HUDEP-2 (cell line): ENCODE measurements around the gene SIRPD.
A peak's percentile ranks its signal among the peaks of the same experiment; 100 is the strongest.

Experiments used
- DNase-seq, 76 experiments: peaks; one replicate each; lab custom pipeline; 2025; ENCODE audit not compliant: unreplicated experiment in 76 of 76; lab: John Stamatoyannopoulos, UW

Gene SIRPD

DNA sequence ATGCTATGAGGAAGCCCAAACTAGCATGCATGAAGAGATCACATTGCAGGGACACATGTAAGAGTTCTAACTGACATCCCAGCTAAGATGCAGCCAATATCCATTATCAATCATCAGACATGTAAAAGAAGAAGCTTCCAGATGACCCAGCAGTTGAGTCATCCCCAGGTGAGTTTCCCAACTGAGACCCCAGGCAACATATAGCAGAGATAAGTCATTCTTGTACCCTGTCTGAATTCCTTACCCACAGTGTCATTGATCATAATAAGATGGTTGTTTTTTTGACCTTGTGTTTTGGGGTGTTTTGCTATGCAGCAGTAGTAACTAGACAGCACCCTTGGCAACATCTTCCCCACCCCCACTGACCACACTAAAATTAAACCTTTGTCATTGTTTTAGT, 18.9 kb downstream of the SIRPD start:
- DNase-seq: no peak

DNA sequence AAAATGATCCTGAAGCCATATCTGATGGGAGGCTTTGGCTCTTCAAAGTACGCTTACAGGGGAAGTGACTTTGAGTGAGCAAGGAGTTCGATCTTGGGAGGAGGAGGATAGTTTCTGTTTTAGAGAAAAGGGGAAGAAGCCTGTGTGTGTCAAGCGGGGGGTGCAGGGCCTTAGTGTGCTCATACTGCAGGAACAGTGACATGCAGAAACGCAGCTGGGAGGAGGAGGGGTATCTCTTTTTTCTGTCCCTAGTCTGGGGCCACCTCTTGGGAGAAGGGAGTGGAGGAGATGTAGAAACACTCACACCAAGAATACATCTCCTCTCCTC, 19.8 kb downstream of the SIRPD start:
- DNase-seq: no peak

DNA sequence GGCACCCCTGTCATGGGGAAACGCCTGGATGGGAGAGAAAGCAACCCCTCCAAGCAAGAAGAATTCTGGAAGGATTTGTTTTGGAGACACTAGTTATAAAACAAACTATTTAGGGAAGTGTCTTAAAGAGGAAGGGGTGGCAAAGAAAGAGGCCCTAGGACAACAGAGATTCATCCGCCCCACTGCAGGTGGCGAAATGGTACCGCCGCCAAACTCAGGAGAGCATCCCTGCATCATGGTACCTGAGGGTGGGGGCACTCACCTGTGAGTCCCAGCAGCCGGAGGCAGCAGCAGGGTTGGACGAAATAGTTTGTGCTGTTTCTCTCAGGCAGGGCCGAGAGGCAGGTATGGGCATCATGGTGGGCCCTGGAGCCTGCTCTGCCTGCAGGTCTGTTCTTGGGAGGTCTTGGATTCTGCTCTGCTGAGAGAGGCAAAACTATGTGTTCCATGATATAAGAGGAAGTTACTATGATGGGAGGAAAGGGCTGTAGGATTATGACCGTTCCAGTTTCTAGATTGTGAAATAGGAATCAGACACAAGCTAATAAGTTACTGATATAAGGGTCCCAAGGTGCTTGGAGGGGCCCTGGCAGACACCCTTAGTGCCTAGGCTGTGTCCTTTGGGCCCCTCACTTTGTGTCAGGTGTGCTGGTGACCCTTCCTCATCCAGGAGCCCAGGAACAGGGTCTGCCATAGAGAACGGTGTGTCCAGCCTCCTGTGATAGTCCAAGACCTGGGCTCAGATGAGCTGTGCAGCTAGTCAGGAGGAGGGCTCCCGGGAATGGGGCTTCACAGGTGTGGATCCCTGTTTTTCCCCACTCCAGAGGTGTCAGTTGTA, 20.4 kb downstream of the SIRPD start:
- no peak for DNase-seq

DNA sequence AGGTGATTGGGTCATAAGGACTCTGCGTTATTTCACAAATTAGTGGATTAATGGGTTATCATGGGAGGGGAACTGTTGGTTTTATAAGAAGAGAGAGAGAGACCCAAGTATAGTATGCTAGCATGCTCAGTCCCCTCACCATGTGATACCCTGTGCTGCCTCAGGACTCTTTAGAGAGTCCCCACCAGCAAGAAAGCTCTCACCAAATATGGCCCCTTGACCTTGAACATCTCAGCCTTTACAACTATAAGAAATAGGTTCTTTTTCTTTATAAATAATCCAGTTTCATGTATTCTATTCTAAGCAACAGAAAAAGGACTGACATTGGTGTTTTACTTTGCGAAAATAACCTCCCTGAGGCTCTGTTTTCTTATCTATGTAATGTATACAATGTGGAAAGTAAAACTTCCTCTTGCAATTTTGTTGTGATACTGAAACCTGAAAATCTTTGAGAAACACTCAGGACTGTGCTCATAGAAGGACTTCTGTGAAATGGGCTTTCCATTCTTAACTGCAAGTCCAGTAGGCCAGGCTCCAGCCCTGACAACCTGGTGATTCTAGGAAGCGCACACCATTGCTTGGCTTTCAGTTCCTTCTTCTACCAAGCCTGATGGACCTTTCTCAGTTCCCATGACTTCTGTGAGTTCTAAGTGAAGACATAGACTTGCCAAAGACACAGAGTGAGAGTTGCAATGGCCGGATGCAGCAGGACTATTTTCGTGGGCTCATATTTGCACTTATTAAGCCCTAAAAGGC, 21.9 kb downstream of the SIRPD start:
- DNase-seq: no peak

DNA sequence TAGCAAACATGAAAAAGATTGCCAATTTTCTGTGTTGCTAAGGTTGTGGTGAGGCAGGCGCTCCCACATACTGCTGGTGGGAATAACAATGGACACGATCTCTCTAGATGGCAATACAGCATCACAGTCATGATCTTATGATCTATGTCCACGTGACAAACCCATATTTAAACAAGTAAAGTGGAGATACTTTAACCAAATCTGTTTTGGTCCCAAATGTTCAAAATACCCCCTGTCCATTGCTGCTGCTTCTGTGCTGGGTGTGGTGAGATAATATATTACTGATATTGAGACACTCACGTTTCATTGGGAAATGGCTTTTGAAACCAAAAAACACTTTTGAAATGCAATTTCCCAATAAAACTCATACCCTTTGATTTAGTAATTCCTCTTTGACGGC, 23.0 kb downstream of the SIRPD start:
- no peak for DNase-seq

DNA sequence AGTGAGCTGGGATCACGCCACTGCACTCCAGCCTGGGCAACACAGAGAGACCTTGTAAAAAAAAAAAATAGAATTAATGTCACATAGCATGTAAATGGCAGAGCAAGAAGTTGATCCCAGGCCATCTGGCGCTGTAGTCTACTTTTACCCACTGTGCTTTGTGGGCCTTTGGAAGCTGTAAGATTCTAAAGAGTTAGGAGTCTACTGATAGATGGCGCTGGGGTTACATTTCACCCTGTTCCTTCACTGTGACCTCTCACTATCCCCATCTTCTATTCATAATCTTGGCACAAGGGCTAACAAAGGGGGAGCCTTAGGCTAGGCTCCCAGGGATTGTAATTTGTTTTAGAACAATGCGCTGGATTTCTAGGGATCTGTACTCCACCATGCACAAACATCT, 24.4 kb downstream of the SIRPD start:
- DNase-seq: peak in 1 of 76 experiments; percentile 12

DNA sequence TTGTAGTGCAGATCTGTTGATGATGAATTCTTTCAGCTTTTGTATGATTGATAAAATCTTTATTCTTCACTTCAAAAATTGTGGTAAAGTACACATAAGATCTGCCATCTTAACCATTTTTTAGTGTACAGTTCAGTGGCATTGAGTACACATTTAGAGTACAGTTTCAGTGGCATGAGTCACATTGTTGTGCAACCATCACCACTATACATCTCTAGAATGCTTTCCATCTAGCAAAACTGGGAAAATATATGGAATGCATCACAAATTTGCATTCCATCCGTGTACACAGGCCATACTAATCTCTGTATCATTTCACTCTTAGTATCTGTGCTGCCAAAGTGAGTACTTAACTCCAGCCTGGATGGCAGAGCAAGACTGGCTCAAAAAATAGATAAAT, 28.7 kb downstream of the SIRPD start:
- DNase-seq: no peak

DNA sequence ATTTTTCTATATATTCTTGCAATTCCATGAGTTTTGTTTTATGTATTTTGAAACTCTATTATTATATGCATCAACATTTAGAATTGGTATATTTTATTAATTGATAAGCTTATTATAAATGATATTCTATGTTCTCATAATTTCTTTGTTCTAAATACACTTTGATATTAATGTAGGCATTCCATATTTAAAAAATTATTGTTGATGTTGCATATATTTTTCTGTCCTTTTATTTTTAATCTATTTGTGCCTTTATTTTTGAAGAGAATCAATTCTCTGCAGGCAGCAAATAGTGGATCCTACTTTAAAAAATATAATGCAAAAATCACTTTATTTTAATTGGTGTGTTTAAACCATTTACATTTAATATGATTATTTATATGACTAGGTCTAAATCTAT, 29.6 kb downstream of the SIRPD start:
- DNase-seq: no peak

DNA sequence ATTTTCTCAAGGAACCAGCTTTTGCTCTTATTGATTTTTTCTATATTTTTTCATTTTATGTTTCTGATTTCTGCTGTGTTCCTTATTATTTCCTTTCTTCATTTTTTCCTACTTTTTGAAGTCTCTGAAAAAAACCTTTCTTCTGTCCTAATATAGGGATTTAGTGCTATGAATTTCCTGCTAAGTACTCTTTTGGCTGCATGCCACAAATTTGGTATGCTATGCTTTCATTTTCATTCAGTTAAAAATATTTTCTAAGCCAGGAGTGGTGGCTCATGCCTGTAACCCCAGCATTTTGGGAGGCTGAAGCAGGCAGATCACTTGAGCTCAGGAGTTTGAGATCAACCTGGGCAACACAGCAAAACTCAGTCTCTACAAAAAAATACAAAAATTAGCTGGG, 30.6 kb downstream of the SIRPD start:
- DNase-seq: no peak

DNA sequence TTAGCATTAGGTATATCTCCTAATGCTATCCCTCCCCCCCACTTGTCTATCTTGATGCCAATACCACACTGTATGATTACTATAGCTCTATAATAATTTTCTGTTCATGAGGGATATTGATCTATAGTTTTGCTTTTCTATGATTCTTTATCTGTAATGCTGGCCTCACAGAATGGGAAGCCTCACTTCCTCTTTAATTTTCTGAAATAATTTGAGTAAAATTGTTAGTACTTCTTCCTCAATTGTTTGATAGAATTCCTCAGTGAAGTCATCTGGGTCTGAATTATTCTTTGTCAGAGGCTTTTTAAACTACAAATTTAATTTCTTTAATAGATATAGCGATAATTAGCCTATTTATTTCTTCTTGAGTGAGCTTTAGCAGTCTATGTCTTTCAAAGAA, 31.2 kb downstream of the SIRPD start:
- DNase-seq: no peak

DNA sequence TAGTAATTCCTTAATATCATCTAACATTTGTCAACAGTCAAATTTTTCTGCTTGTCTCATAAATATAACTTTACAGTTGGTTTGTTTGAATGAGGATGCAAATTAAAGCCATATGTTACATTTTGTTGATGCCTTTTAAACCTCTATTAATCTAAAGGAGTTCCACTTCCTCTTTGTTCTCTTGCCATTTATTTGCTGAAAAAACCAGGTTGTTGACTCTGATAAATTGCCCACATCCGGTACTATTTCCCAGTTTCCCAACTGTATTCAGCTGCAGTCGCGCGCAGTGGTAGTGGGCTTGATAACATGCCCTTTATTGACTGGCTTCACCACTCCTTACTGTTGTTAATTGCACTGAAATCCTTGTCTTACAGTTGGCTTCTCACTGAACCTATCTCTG, 33.5 kb downstream of the SIRPD start:
- peak in 11 of 76 experiments; percentile 0 to 49 (median 8) for DNase-seq

DNA sequence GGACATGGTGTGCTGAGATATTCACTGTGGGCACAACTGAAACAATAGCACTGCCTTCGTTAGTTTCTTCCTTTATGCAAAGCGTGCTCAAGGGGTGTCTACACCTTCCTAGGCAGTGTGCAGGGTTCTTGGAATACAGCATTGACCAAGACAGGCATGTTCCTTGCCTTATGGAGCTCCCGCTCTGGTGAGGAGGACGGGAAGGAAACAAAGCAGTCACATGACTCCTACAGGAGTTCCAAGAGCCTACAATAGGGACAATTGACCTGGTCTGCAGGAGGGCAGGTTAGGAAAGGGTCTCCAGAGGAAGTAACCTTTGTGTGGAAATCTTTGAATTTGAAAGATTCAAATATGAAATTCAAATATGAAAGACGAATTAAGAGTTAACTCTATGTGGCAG, 40.5 kb downstream of the SIRPD start:
- no peak for DNase-seq

DNA sequence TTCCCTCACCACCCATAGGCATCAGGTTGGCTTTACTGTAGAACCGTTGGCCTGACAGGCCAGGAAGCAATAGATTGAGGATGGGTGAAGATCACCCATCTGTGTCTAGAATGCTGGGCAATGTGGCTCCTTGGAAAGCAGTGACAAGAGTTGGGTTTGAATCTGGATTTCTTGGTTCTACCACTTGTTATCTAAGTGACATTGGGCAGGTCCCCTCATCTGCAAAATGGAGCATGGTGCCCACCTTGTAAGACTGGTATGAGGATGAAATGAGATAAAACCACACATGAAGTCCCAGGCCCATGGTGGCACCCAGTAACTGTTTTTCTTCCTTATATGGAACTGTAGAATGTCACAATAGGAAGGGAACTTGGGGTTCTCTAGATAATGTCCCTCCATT, 43.7 kb downstream of the SIRPD start:
- DNase-seq: no peak

DNA sequence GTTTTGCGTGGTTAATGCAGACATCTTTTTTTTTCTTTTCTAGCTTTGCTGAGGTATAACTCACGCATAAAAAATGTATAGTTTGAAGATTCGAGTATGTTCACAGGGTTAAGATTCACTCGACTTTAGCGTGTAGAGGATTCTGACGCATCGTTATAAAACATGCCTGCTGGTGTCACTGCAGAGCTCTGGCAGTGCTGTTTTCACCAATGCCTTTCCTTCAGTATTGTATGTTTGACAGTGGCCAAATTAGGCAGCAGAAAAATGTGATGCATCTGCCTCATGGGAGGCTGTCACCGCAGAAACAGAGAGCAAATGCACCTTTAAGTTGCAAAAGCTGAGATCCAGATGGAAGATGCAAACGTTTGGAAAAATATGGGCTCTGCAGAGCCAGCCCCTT, 48.3 kb downstream of the SIRPD start:
- DNase-seq: peak in 2 of 76 experiments; percentile 15 to 29

DNA sequence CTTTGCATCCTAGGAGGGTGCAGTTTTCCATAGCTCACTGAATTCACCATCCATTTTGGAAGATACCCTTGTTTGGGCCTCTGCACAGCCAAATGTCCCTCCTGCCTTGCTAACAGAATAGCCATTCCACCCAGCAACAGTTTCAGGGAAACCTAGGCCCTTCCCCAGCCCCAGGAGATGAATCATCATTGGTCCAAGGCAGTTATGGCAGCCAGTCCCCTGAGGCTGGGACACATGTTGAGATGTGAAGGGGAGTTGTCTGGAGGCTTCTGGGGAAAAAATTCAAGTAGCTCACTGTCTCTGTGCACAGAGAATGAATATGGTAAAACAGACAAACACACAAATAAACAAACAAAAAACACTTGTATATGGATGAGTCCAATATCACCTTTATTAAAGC, 48.9 kb downstream of the SIRPD start:
- DNase-seq: no peak

DNA sequence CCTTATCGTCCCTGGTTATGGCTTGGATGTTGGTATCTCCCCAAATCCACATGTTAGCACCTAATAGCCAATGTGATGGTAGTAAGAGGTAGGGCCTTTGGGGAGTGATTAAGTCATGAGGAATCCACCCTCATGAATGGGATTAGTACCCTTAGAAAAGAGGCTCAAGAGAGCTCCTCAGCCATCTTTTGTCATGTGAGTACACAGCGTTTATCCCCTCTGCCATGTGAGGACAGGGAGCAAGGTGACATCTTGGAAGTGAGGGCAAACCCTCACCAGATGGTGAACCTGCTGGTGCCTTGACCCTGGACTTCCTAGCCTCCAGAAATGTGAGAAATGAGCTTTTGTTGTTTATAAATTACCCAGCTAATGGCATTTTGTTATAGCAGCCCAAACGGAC, 50.2 kb downstream of the SIRPD start:
- DNase-seq: no peak

DNA sequence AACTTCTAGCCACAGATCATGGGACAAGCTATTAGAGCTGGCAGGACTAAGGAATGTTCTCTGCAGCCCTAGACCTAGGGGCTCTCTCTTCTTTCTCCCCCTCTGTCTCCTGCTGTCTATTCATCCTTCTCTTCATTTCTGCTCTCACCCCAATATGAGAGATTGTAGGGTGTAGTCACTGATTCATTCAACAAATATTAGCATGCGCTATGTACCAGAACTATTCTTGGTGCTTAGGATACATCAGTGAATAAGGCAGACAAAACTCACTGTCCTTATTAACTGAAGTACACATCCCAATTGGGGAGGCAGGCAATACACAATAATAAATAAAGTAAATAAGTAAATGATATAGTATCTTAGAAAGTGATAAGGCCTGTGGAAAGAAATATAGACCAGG, 51.6 kb downstream of the SIRPD start:
- DNase-seq: no peak

DNA sequence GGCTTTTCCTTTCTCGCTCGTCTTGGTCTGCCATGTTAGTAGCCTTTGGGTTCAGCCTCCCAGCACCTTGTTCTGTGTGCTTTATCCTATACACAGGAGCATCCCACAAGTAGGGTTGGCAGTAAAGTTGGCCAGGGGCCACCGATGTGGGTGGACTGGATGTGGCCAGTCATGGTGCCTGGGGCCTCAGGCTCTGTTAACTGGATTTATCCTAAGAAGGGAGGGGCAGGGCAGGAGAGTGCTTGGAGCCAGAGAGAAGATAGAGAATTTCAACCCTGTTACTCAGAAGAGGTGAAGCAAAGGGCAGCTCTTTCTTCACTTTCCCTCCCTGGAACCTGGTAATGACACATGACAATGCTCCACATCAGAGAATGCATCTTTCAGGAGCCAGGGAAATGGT, 52.1 kb downstream of the SIRPD start:
- no peak for DNase-seq

DNA sequence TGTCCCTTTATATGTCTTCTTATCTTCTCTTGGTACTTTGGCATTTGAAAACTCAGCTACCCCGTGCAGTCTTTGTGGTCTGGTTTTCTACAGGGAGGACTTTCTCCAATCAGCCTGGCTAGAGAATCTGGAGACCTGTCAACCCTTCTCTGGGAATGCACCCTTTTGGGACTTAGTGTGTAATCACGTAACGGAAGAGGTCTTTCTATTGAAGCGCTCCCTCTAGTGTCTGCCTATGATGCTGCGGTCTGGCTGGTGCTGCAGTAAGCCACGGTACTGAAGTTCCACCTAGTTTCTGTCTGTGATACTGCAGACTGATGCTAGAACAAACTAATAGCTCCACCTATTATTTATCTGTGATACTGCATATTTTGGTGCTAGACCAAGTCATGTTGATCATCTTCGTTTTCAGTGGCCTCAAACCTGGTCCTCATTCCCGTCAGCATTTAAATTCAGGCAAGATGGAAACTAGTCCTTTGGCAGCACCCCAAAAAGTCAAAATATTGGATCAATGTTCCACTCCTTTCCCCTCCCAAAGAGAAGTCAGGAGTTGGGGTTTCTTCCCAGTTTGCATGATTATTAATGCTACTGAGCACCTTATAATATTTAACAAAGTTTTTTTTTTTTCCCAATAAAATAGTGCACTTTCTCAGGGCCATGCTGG, 53.8 kb downstream of the SIRPD start:
- peak in 68 of 76 experiments; percentile 4 to 86 (median 44) for DNase-seq

DNA sequence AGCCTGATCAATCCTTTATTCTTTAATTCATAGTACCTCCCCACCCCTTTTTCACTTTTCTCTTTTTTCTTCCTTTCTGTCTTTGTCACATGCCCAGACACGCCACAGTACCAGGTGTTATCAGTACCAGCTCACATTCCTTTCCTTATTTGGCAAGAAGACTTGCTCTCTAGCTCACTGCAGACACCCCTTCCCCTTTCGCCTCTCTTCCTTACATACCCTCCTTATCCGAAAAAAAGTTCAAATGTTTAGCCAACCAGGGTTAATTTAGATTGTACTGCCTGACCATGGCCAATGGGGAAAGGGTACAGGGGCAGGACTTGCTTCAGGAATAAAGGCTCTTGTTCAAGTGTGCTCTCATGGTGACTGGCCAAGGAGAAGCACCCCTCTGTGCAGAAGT, 57.0 kb downstream of the SIRPD start:
- peak in 1 of 76 experiments; percentile 6 for DNase-seq

DNA sequence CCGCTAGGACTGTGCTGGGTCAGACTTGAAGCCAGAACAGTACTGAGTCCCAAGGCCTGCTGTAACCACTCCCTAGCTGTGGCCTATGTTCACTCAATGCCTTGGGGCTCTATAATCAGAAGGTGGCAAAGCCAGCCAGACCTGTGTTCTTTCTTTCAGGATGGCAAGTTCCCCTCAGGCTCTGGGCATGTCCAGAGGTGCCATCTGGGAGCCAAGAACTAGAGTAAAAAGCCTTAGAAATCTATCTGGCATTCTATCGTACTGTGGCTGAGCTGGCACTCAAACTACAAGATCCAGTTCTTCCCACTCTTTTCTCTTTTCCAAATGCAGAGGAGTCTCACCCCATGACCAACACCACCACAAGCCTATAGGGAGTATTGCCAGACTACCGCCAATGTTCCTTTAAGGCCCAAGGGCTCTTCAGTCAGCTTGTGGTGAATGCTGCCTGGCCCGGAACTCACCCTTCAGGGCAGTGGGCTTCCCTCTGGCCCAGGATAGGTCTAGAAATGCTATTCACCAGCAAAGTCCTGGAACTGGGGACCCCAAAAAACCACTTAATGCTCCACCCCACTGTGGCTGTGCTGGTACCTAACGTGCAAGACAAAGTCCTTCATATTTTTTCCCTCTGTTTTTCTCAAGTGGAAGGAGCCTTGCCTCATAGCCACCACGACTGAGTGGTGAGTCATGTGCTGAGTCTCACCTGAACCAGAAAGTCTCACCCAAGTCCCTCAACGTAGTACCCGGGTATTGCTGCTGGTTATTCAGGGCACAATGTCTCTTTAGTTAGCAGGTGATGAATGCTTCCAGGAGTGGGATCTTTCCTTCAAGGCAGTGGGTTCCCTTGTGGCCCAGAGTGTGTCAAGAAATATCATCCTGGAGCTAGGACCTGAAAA, 57.7 kb downstream of the SIRPD start:
- no peak for DNase-seq
